Central memory CD4-positive, alpha-beta T cell (primary cell): ENCODE measurements around the gene SPINK4.

Experiments used
- DNase-seq: peaks from one replicate; pipeline ENCODE4 v3.0.0; 2022

The SPINK4 gene

GRCh38 chr9:33293782-33294181, 53.8 kb downstream of the SPINK4 start:
- DNase-seq: no peak

- no peak for DNase-seq
Observed at GRCh38 chr9:33294670-33295432, 54.9 kb downstream of the SPINK4 start.

DNA sequence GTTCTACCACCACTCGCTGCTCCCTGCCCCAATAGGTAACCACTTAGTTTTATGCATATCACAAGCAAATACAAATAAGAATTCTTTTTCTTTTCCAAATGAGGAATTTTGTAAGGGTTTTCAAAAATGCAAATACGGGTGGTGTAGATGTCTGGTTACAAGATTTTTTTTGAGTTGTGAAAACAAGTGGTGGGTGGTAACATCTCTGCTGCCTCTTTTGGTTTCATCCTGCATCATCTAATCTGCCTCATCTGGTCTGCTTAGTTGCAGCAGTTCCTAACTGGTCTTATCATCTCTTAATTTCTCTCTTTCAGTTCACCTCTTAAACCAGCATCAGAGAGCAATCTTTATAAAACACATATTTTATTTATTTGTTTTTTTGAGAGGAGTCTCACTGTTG, 55.6 kb downstream of the SPINK4 start:
- no peak for DNase-seq

DNA sequence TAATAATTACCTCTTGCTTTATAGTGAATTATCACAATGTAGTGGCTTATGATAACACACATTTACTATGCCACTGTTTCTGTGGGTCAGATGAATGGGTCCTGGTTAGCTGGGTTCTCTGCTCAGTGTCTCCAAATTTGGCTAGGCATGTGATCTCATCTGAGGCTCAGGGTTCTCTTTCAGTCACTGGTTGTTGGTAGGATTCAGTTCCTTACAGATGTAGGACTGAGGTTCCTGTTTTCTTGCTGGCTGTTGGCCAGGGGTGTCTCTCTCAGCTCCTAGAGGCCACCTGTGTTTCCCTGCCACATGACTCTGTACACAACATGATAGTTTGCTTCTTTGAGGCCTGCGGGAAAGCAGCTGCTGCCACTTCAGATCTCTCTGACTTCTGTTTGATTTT, 57.5 kb downstream of the SPINK4 start:
- DNase-seq: no peak
